Vagina (tissue), 2 donors: ENCODE measurements around the gene AQP12A. TPM values are rescaled to one million over a fixed set of nuclear protein-coding genes. Genes with fewer than 3 reads are reported as not detected.

Experiments
- DNase-seq, 2 donors: peaks; one replicate each; pipeline ENCODE4 v3.0.0-alpha.2; 2017; ENCODE audit errors: extremely low spot score in 2 of 2
- H3K27ac ChIP-seq: fragments of 200-600 bp; sonication (generic); one replicate; pipeline ENCODE4 v1.5.1; 2019
- H3K27me3 ChIP-seq: fragments of 200-600 bp; sonication (generic); one replicate; pipeline ENCODE4 v1.5.1; 2019
- H3K36me3 ChIP-seq, 2 donors: fragments of 200-600 bp; sonication (generic); one replicate each; pipeline ENCODE4 v1.5.1; 2017 to 2019
- H3K4me1 ChIP-seq: fragments of 200-600 bp; sonication (generic); one replicate; pipeline ENCODE4 v1.5.1; 2019
- H3K4me3 ChIP-seq, 2 donors: fragments of 200-600 bp; sonication (generic); 1 replicate in 1 of 2; 2 replicates in 1 of 2; pipeline ENCODE4 v1.5.1; 2016 to 2019
- H3K9me3 ChIP-seq: fragments of 200-600 bp; sonication (generic); one replicate; pipeline ENCODE4 v1.5.1; 2019
- CTCF ChIP-seq, 3 experiments: fragments of 450-650 bp in 2 of 3; fragments of 200-600 bp in 1 of 3; sonication (generic) in 1 of 3; IDR thresholded peaks; one replicate each; pipeline ENCODE4 v1.5.1; 2017 to 2019; ENCODE audit warnings: antibody characterized with exemption in 3 of 3, mild to moderate bottlenecking in 2 of 3, moderate library complexity in 2 of 3
- POLR2A ChIP-seq, 2 donors: fragments of 450-650 bp; IDR thresholded peaks; one replicate each; pipeline ENCODE4 v1.6.1; 2017; ENCODE audit warnings: antibody characterized with exemption in 2 of 2, mild to moderate bottlenecking in 2 of 2, moderate library complexity in 2 of 2
- POLR2AphosphoS5 ChIP-seq, 2 donors: sonication (generic); formaldehyde crosslinking; IDR thresholded peaks; one replicate each; pipeline ENCODE4 v1.9.0; 2017; ENCODE audit warnings: antibody characterized with exemption in 2 of 2, mild to moderate bottlenecking in 2 of 2, low read depth in 1 of 2; ENCODE audit not compliant: insufficient read depth in 1 of 2
- intact Hi-C: fragments of 100-400 bp; cut with DNase I; formaldehyde crosslinking; loops from one replicate; pipeline ENCODE4 v1.15.1; 2023
- total RNA-seq: library from RNA; depleted of rRNA; stranded (reverse); fragments of >200 nt; gene quantifications from one replicate; pipeline ENCODE4 v1.2.3, GENCODE V29; 2016

Gene AQP12A
- total RNA-seq, 1 donor from 2014 or later: not detected

- H3K27ac ChIP-seq: no peak overlapping the region
- H3K9me3 ChIP-seq: no peaks in the 10 kb centered on the region
- H3K4me1 ChIP-seq: no peaks in the 10 kb centered on the region
- intact Hi-C loops: no loop called here
- TF ChIP-seq POLR2A (IDR thresholded peaks at IDR 0.05) (no peak), CTCF (IDR thresholded peaks at IDR 0.05) (no peak), POLR2AphosphoS5 (IDR thresholded peaks at IDR 0.05; ENCODE audit: insufficient read depth in 1 of 2, low read depth in 1 of 2) (no peak)
- H3K27me3 ChIP-seq: no peaks in the 10 kb centered on the region
- DNase-seq: peak in 1 of 2 donors; percentile 77
- H3K4me3 ChIP-seq: no peak overlapping the region
- H3K36me3 ChIP-seq: no peaks in the 10 kb centered on the region
These were observed 44.7 kb upstream of the AQP12A start for GRCh38 chr2:240646900-240647502.

- Histone ChIP-seq H3K27me3 (no peaks in the 10 kb centered on the region), H3K4me3 (no peak overlapping the region), H3K27ac (no peak overlapping the region), H3K4me1 (no peaks in the 10 kb centered on the region), H3K9me3 (no peaks in the 10 kb centered on the region), H3K36me3 (no peaks in the 10 kb centered on the region)
- intact Hi-C loops: no loop called here
- no peak for DNase-seq
- no peak for TF ChIP-seq CTCF (IDR thresholded peaks at IDR 0.05)
- no peak for TF ChIP-seq POLR2AphosphoS5 (IDR thresholded peaks at IDR 0.05; ENCODE audit: insufficient read depth in 1 of 2, low read depth in 1 of 2)
- no peak for TF ChIP-seq POLR2A (IDR thresholded peaks at IDR 0.05)
These were observed 44.0 kb upstream of the AQP12A start for GRCh38 chr2:240647503-240648154.

GRCh38 chr2:240648155-240648649 is 43.5 kb upstream of the AQP12A start:
- no peaks in the 10 kb centered on the region for H3K9me3 ChIP-seq
- no peaks in the 10 kb centered on the region for H3K27me3 ChIP-seq
- H3K27ac ChIP-seq: no peak overlapping the region
- TF ChIP-seq CTCF (IDR thresholded peaks at IDR 0.05): no peak
- TF ChIP-seq POLR2A (IDR thresholded peaks at IDR 0.05): no peak
- TF ChIP-seq POLR2AphosphoS5 (IDR thresholded peaks at IDR 0.05; ENCODE audit: insufficient read depth in 1 of 2, low read depth in 1 of 2): no peak
- H3K36me3 ChIP-seq: no peaks in the 10 kb centered on the region
- intact Hi-C loops: no loop called here
- H3K4me1 ChIP-seq: no peaks in the 10 kb centered on the region
- no peak for DNase-seq
- no peak overlapping the region for H3K4me3 ChIP-seq

- Histone ChIP-seq H3K4me3 (no peak overlapping the region), H3K4me1 (no peaks in the 10 kb centered on the region), H3K36me3 (no peaks in the 10 kb centered on the region), H3K27ac (no peak overlapping the region), H3K27me3 (no peaks in the 10 kb centered on the region), H3K9me3 (no peaks in the 10 kb centered on the region)
- peak in 1 of 2 donors; percentile 79 for DNase-seq
- no peak for TF ChIP-seq CTCF (IDR thresholded peaks at IDR 0.05)
- intact Hi-C loops: no loop called here
These were observed 42.9 kb upstream of the AQP12A start for GRCh38 chr2:240648650-240649275.

GRCh38 chr2:240649331-240649730 is 42.3 kb upstream of the AQP12A start:
- DNase-seq: no peak
- Histone ChIP-seq H3K36me3 (no peaks in the 10 kb centered on the region), H3K27ac (no peak overlapping the region), H3K4me1 (no peaks in the 10 kb centered on the region), H3K4me3 (no peak overlapping the region), H3K27me3 (no peaks in the 10 kb centered on the region), H3K9me3 (no peaks in the 10 kb centered on the region)
- intact Hi-C loops: no loop called here
- no peak for TF ChIP-seq CTCF (IDR thresholded peaks at IDR 0.05)
- TF ChIP-seq POLR2A (IDR thresholded peaks at IDR 0.05): no peak
- no peak for TF ChIP-seq POLR2AphosphoS5 (IDR thresholded peaks at IDR 0.05; ENCODE audit: insufficient read depth in 1 of 2, low read depth in 1 of 2)
